KBM-7 (cell line): ENCODE data around the gene SNTB2.
"Not testable (repeated sequence)": the region's sequence is repeated elsewhere in the genome, so short reads cannot be mapped to it uniquely, and the experiment has no call there.

Experiments used
- DNase-seq: peaks from one replicate; pipeline ENCODE4 v3.0.0-alpha.2; 2015
- in situ Hi-C: fragments of 300-500 bp; cut with MboI; formaldehyde crosslinking; loops from 2 replicates; pipeline ENCODE4 v1.14.3; 2020; ENCODE audit warnings: low sequenced_read_pairs, low pct_unique_long_range_greater_than_20kb, mixed read lengths

SNTB2 gene

GRCh38 chr16:69186642-69187445, at the start of gene SNTB2:
Gene SNTB2 (plus strand): TSS chr16:69187164. CDS start chr16:69187167, 3 bp downstream.
- peak; percentile 89 for DNase-seq
- in situ Hi-C loops = no loop called here

- DNase-seq = no peak
- in situ Hi-C loops = no loop called here
These were observed 48.4 kb upstream of the SNTB2 start for GRCh38 chr16:69138608-69139007.

GRCh38 chr16:69139464-69139863, 47.5 kb upstream of the SNTB2 start:
- DNase-seq, in situ Hi-C loops: not testable (repeated sequence)

- in situ Hi-C loops = no loop called here
- no peak for DNase-seq
These were observed 46.0 kb upstream of the SNTB2 start for GRCh38 chr16:69141014-69141413.

- in situ Hi-C loops = no loop called here
- DNase-seq = no peak
These were observed 45.0 kb upstream of the SNTB2 start for GRCh38 chr16:69141936-69142335.

GRCh38 chr16:69143116-69143515, 43.8 kb upstream of the SNTB2 start:
- in situ Hi-C loops = no loop called here
- peak; percentile 19 for DNase-seq

- in situ Hi-C loops = no loop called here
- no peak for DNase-seq
These were observed 41.3 kb upstream of the SNTB2 start for GRCh38 chr16:69145658-69146057.

- in situ Hi-C loops, DNase-seq: not testable (repeated sequence)
These were observed 37.3 kb upstream of the SNTB2 start for GRCh38 chr16:69149621-69150020.

GRCh38 chr16:69150146-69150865, 36.7 kb upstream of the SNTB2 start:
- in situ Hi-C loops = no loop called here
- peak; percentile 84 for DNase-seq

- no peak for DNase-seq
- in situ Hi-C loops = no loop called here
These were observed 29.8 kb upstream of the SNTB2 start for GRCh38 chr16:69157196-69157595.

GRCh38 chr16:69160192-69160591, 26.8 kb upstream of the SNTB2 start:
- in situ Hi-C loops = no loop called here
- no peak for DNase-seq

GRCh38 chr16:69165584-69165983, 21.4 kb upstream of the SNTB2 start:
- DNase-seq = no peak
- in situ Hi-C loops = no loop called here

- in situ Hi-C loops = no loop called here
- DNase-seq = no peak
These were observed 20.6 kb upstream of the SNTB2 start for GRCh38 chr16:69166221-69166833.

GRCh38 chr16:69166946-69167930, 19.7 kb upstream of the SNTB2 start:
- DNase-seq = no peak
- in situ Hi-C loops = no loop called here

- in situ Hi-C loops = no loop called here
- no peak for DNase-seq
These were observed 17.9 kb upstream of the SNTB2 start for GRCh38 chr16:69169051-69169450.

- in situ Hi-C loops = no loop called here
- DNase-seq = no peak
These were observed 17.2 kb upstream of the SNTB2 start for GRCh38 chr16:69169607-69170352.

- DNase-seq = peak; percentile 63
- in situ Hi-C loops = no loop called here
These were observed 15.5 kb upstream of the SNTB2 start for GRCh38 chr16:69171325-69172084.
